GM12878 (cell line): ENCODE results near the gene DNAJA2. TPM values are rescaled to one million over a fixed set of nuclear protein-coding genes. Genes with fewer than 3 reads are reported as not detected.
A peak's percentile ranks its signal among the peaks of the same experiment; 100 is the strongest.

Experiments
- ATAC-seq: fragments of 200-7000 bp; cut with Tn5 transposase; 3 replicates; pipeline ENCODE4 v1.9.1; 2020; ENCODE audit warnings: mild to moderate bottlenecking, moderate library complexity
- BruUV-seq: library from RNA; stranded (reverse); fragments of 400-500 nt; replicated peaks from 2 replicates; lab custom pipeline; 2021; lab: Mats Ljungman, UMichigan
- CTCF ChIA-PET: fragments of 300-600 bp; sonication (Branson Sonifier 250); formaldehyde crosslinking; extraction: SDS; loops from one replicate; lab custom pipeline; 2021; ENCODE audit warnings: inconsistent platforms; lab: Yijun Ruan, JAX
- POLR2A ChIA-PET: fragments of 350-600 bp; formaldehyde crosslinking; extraction: SDS; loops from one replicate; lab custom pipeline; 2021; ENCODE audit warnings: inconsistent platforms; lab: Charles Lee
- RAD21 ChIA-PET: fragments of 300-600 bp; sonication (Branson Sonifier 250); formaldehyde crosslinking; loops from one replicate; lab custom pipeline; 2023; ENCODE audit warnings: antibody characterized with exemption; ENCODE audit not compliant: unreplicated experiment; lab: Charles Lee
- SMC1A ChIA-PET: fragments of 300-600 bp; sonication (Branson Sonifier 250); formaldehyde crosslinking; loops from one replicate; lab custom pipeline; 2023; ENCODE audit not compliant: unreplicated experiment, uncharacterized antibody; lab: Charles Lee
- DNase-seq: peaks from one replicate; pipeline ENCODE4 v3.0.0-alpha.2; 2011; ENCODE audit warnings: low read depth, low spot score
- FAIRE-seq: peaks from 3 replicates; lab custom pipeline; 2011; peaks lifted over from hg19 to GRCh38; lab: Jason Lieb, UNC
- H2AFZ ChIP-seq: 2 replicates; pipeline ENCODE4 v1.6.0; 2011; ENCODE audit warnings: low read depth, low read length, control low read depth; ENCODE audit not compliant: control insufficient read depth
- H3K27ac ChIP-seq: 2 replicates; pipeline ENCODE4 v1.5.1; 2011; ENCODE audit warnings: control low read depth; ENCODE audit not compliant: control insufficient read depth, insufficient read depth
- H3K27me3 ChIP-seq, 2 experiments: replicated peaks in 1 of 2; 2 replicates each; pipeline versions ENCODE4 v1.6.0 to v1.6.1; 2011; ENCODE audit warnings: low read length in 1 of 2; ENCODE audit not compliant: control insufficient read depth in 2 of 2, insufficient read depth in 2 of 2
- H3K36me3 ChIP-seq, 2 experiments: 2 replicates each; pipeline ENCODE4 v1.5.1; 2011; ENCODE audit warnings: low read length in 1 of 2; ENCODE audit not compliant: control insufficient read depth in 2 of 2, insufficient read depth in 2 of 2
- H3K4me1 ChIP-seq: 2 replicates; pipeline ENCODE4 v1.6.1; 2011; ENCODE audit warnings: mild to moderate bottlenecking, low read length, moderate library complexity, mixed read lengths; ENCODE audit not compliant: control insufficient read depth, insufficient read depth
- H3K4me2 ChIP-seq: 2 replicates; pipeline ENCODE4 v1.6.0; 2011; ENCODE audit warnings: control low read depth; ENCODE audit not compliant: control insufficient read depth, insufficient read depth
- H3K4me3 ChIP-seq: fragments of 200-600 bp; sonication (generic); 2 replicates; pipeline ENCODE4 v1.5.1; 2016
- H3K79me2 ChIP-seq: 2 replicates; pipeline ENCODE4 v1.6.0; 2011; ENCODE audit warnings: low read length; ENCODE audit not compliant: control insufficient read depth, insufficient read depth
- H3K9ac ChIP-seq: 2 replicates; pipeline ENCODE4 v1.8.0; 2011; ENCODE audit warnings: low read length, control low read depth, mixed read lengths; ENCODE audit not compliant: control insufficient read depth, insufficient read depth
- H3K9me3 ChIP-seq: replicated peaks from 3 replicates; pipeline ENCODE4 v1.5.1; 2011; ENCODE audit warnings: mild to moderate bottlenecking, low read length; ENCODE audit not compliant: control insufficient read depth, insufficient read depth
- H4K20me1 ChIP-seq: 2 replicates; pipeline ENCODE4 v1.6.0; 2011; ENCODE audit not compliant: control insufficient read depth, insufficient read depth
- EGR1 ChIP-seq, 2 experiments: IDR thresholded peaks; 1 replicate in 1 of 2; 2 replicates in 1 of 2; pipeline ENCODE4 v1.6.1; 2011 to 2012; ENCODE audit warnings: low read depth in 2 of 2, low read length in 2 of 2, borderline replicate concordance in 1 of 2, mild to moderate bottlenecking in 1 of 2, moderate library complexity in 1 of 2
- ESRRA ChIP-seq: IDR thresholded peaks from 2 replicates; pipeline ENCODE4 v1.6.1; 2012; ENCODE audit warnings: mild to moderate bottlenecking, low read length, improper control_type of control experiment
- MTA2 ChIP-seq: fragments of 450-650 bp; IDR thresholded peaks from 2 replicates; pipeline ENCODE4 v1.6.1; 2016; ENCODE audit warnings: low read depth, mild to moderate bottlenecking, moderate library complexity
- MYB ChIP-seq: fragments of 150-350 bp; IDR thresholded peaks from 2 replicates; pipeline ENCODE4 v1.6.1; 2014; ENCODE audit warnings: mild to moderate bottlenecking, low read depth, low read length, borderline replicate concordance
- NBN ChIP-seq: fragments of 450-650 bp; IDR thresholded peaks from 2 replicates; pipeline ENCODE4 v1.6.1; 2016
- YBX1 ChIP-seq: fragments of 450-650 bp; IDR thresholded peaks from 2 replicates; pipeline ENCODE4 v1.6.1; 2016; ENCODE audit warnings: antibody characterized with exemption
- ZBTB11 ChIP-seq: fragments of 450-650 bp; formaldehyde crosslinking; IDR thresholded peaks from 2 replicates; pipeline ENCODE4 v1.5.0; 2022; ENCODE audit warnings: mild to moderate bottlenecking, missing genetic modification characterization
- WGBS: methylation state at CpG from one replicate; pipeline ENCODE4 v1.1.6; 2016; ENCODE audit warnings: low lambda C conversion rate; ENCODE audit not compliant: insufficient replicate concordance, insufficient coverage; ENCODE audit errors: missing lambda C conversion rate; 5-methylcytosine and 5-hydroxymethylcytosine counted together
- in situ Hi-C: fragments of 300-500 bp; cut with MboI; formaldehyde crosslinking; loops from 9 replicates; pipeline ENCODE4 v1.14.3; 2018; ENCODE audit warnings: mixed read lengths
- intact Hi-C: fragments of 100-400 bp; cut with micrococcal nuclease; formaldehyde crosslinking; loops from one replicate; pipeline ENCODE4 v1.14.2; 2022; ENCODE audit not compliant: unreplicated experiment
- polyA plus RNA-seq, 11 experiments: library from polyadenylated mRNA; depleted of rRNA in 4 of 11; unstranded in 6 of 11; stranded (reverse) in 5 of 11; fragments of >200 nt; fragmentation: Nextera tagmentation in 4 of 11; fragmentation: Illumina TruSeq in 1 of 11; extraction: Ambion mirVana in 4 of 11; extraction: Trizol in 1 of 11; gene quantifications; 1 replicate in 1 of 11; 2 replicates in 10 of 11; pipeline versions ENCODE4 v1.2.1 to v1.2.3, GENCODE V29; 2011 to 2016; ENCODE audit warnings: inconsistent platforms in 2 of 11, missing spikeins in 2 of 11, low read depth in 1 of 11
- total RNA-seq, 4 experiments: library from RNA; depleted of rRNA in 3 of 4; stranded (reverse); fragments of >200 nt in 3 of 4; fragmentation: Illumina TruSeq in 1 of 4; extraction: Trizol in 1 of 4; gene quantifications; 2 replicates each; pipeline versions ENCODE4 v1.2.1 to v1.2.3, GENCODE V29; 2013 to 2021

DNAJA2 gene
- total and polyA plus RNA-seq, 10 of the 15 experiments (the other 5 are each of a cell fraction or from before 2014, with no cell fraction given), result 26.2 to 96.4 (median 58.1) TPM

- intact Hi-C loops (loop anchor here (1.0 to 10.0 kb wide), 4 partner anchors 68 to 1216 kb away; no protein-coding TSS in a partner anchor), in situ Hi-C loops (no loop called here)
- SMC1A ChIA-PET, result interaction anchor here (0.9 to 1.9 kb wide), 17 partner anchors 8 to 1218 kb away, joined by 3 to 14 read pairs (median 5); partner anchors contain the start of genes ITFG1, NETO2 and PHKB
- RAD21 ChIA-PET, result interaction anchor here (0.7 to 3.1 kb wide), 13 partner anchors 13 to 1218 kb away, joined by 3 to 14 read pairs (median 5); partner anchors contain the start of gene NETO2
- DNase-seq, result no peak
- no peaks in the 10 kb centered on the region for H4K20me1 ChIP-seq
- no peak overlapping the region for H3K27ac ChIP-seq
- no peaks in the 10 kb centered on the region for H3K27me3 ChIP-seq
- H3K4me3 ChIP-seq, result no peak overlapping the region
- ATAC-seq, result peak; percentile 17
- CTCF ChIA-PET, result interaction anchor here (0.6 to 3.6 kb wide), 17 partner anchors 15 to 1216 kb away, joined by 3 to 23 read pairs (median 6); partner anchors contain the start of genes DNAJA2 and NETO2
- POLR2A ChIA-PET, result interaction anchor here (0.8 kb wide), 1 partner anchor 70 kb away, joined by 4 read pairs; no protein-coding TSS in a partner anchor
- H3K4me1 ChIP-seq, result peaks cover 5% of the 10 kb centered on the region; the same call in 1 of the 2 replicates
- no peaks in the 10 kb centered on the region for H3K9me3 ChIP-seq
- no TSS peak for BruUV-seq
- no peak overlapping the region for H3K4me2 ChIP-seq
- no peaks in the 10 kb centered on the region for H3K79me2 ChIP-seq
- no peak overlapping the region for H3K9ac ChIP-seq
- peak; percentile 56 for FAIRE-seq
- peak overlapping the region; percentile 6; the same call in 1 of the 2 replicates for H2AFZ ChIP-seq
- no peaks in the 10 kb centered on the region for H3K36me3 ChIP-seq
- 42% methylated on average over 4 of the region's 4 CpGs for WGBS
- no peak for TF ChIP-seq YBX1
- TF ChIP-seq EGR1 (IDR thresholded peaks at IDR 0.05; ENCODE audit: borderline replicate concordance in 1 of 2, low read depth in 2 of 2, low read length in 2 of 2), result no peak
- no peak for TF ChIP-seq MYB
- no peak for TF ChIP-seq ESRRA
- no peak for TF ChIP-seq NBN
- no peak for TF ChIP-seq ZBTB11 (CRISPR knock-in tag)
- TF ChIP-seq MTA2, result no peak
Measured at GRCh38 chr16:46948548-46949166, 24.8 kb downstream of the DNAJA2 start.
